HG03342 (cell line): ENCODE measurements around the gene DCST2.
A peak's percentile ranks its signal among the peaks of the same experiment; 100 is the strongest.

Experiments used
- ATAC-seq: cut with Tn5 transposase; IDR thresholded peaks from one replicate; pipeline ENCODE4 v1.9.1; 2021; ENCODE audit warnings: mild to moderate bottlenecking, moderate library complexity; ENCODE audit not compliant: unreplicated experiment

Gene DCST2

DNA sequence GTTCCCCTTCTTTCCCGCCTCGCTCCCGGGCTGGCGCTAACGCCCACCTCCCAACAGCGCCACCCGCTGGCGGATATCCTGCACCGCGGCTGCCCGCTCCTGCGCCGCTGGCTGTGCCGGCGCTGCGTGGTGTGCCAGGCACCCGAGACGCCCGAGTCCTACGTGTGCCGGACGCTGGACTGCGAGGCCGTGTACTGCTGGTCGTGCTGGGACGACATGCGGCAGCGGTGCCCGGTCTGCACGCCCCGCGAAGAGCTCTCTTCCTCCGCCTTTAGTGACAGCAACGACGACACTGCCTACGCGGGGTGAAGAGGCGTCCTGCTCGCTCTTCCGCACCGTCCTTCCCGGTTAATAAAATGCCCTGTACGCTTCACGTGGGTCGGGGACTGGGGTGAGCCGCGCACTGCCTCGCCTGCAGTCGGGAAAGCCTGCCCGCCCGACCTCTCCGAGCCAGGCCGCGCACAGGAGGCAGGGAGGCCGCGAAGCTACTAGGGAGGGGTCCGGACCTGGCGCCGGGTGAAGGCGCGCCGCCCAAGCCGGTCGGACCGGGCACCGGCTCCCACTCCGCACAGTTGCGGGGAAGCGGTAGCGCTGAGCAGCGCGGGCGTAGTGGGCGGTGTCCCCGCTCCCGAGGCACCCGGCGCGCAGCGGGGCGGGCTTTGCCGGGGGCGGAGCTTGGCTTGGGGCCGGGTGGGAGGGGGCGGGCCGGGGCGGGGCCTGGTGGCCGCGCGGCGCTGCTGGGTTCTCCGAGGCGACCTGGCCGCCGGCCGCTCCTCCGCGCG lies 17.2 kb upstream of the DCST2 start, which contains the start of gene ADAM15:
TSS of gene ADAM15 (plus strand) at position 757 of the 782 bp plus-strand sequence. CDS start 71 bp downstream, outside the sequence.
- peak; percentile 47 for ATAC-seq

DNA sequence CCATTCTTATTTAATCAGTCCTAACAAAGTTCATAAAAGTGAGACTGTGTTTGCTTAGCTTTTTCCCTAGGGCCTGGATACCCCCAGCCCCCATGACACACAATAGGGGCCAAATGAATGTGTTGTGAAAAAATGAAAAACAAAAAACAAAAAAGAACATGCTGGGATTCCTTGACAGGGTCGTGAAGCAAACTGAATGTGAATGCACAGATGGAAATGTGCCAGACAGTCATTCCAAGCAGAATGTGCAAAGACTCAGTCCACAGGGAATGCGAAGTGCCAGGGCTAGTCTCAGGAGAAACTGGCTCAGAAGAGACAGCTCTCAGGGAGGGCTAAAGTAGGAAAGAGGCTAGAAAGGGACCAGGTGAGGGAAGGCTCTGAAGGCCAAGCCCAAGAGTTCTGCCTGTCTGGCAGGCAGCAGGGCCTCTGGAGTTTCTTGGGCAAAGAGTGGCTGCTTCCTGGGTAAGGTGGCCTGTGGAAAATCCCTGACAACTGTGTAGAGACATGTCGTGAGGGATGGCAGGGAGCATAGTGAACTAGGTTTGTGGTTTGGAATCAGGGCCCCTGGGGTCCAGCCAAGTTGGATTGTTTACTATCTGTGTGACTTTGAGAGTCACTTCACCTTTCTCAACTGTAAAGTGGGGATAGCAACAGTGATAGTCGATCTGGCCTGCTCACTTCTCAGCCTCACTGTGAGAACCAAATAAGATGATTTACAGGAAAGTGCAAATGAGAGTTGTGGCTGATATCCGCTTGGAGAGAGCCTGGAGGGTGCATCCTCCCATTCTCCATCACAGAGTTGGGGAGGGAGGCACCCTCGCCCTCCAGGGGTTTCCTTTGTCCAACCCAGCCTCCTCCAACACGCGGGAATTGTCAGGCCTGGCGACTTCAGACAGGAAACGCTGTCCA lies 16.3 kb upstream of the DCST2 start:
- ATAC-seq, result no peak

GRCh38 chr1:155048449-155049334 lies 15.1 kb upstream of the DCST2 start:
- no peak for ATAC-seq

DNA sequence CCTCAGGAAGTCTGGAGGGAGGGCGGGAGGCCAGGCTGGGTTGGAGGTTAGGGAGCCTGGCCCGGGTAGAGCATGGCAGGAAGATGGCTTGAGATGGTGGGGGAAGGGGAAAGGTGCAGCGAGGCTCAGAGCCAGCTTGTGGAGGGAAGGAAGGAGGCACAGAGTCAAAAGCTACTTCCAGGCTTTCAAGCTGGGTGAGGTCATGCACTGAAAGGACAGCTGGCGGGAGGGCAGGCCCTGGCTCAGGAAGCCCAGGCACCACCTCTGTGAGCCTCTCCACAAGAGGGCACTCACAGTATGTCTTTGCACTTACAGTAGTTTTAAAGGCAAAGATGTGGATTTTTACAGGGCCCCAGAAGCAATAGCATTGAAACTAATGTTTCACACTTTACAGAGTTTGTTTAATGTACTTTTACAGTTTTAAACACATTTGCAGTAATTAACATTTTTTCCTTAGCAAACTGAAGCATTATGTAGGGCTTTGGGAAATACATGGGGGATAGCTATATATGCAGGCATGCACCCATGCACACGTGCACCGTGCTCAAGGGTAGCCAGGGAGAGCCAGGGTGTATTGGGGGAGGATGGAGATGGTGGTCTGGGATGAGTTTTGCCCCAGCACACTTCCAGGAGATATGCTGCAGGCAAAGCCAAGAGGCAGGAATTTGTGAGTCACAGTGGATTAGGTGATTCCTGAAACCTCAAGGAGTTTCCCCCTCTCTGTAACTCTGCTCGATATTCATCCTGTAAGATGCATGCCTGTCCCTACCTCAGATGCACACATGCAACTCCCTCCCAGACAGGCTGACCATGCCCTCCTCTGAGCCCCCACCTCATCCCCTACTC lies 11.5 kb upstream of the DCST2 start:
- ATAC-seq, result no peak

DNA sequence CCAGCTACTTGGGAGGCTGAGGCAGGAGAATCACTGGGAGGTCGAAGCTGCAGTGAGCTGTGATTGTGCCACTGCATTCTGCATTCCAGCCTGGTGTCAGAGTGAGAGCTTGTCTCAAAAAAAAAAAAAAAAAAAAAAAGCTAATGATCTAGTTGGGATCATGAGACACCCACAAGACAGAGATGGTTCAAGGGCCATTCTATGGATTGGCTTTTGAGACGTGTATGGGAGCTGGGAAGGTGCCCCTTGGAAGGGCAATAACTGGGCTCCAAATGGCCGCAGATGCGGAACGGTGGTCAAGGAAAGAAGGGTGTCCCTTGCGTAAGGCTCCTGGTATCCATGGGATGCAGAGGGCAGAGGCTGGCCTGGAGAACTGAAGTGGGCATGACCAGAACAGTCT lies 10.8 kb upstream of the DCST2 start:
- no peak for ATAC-seq

GRCh38 chr1:155043793-155044192 lies 10.2 kb upstream of the DCST2 start:
- ATAC-seq, result no peak

GRCh38 chr1:155043301-155043702 lies 9.7 kb upstream of the DCST2 start:
- no peak for ATAC-seq

- ATAC-seq, result no peak
These were observed 9.2 kb upstream of the DCST2 start for GRCh38 chr1:155042789-155043188.

DNA sequence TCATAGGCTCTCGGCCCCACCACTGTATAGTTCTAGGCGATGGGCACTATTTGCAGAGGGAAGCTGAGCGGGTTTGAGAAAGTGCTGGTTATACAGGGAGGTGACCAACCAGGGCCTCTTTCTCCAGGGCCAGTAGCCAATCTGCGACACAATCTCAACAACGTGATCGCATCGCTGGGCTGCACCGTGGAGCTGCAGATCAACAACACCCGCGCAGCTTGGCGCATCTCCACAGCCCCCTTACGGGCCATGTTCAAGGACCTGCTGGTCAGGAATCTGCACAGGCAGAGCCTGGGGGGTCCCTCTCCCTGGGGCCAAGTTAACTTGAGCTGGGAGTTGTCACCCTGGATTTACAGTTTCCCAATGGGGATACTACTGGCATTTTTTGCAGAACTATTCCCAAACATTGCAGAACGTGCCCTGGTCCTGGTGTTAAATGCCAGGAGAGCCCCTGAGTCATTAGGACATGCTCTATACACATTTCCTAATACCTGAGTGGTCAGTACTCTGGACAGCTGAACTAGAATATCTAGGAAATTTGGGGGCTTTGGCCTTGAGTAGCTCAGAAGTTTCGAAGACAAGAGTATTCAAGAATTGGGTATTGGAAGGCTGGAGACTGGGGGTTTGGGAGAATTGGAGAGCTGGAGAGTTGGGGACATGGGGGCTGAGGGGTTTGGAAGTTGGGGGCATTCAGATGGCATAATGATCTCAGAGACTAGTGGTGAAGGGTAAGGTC lies 6.9 kb upstream of the DCST2 start:
- no peak for ATAC-seq

DNA sequence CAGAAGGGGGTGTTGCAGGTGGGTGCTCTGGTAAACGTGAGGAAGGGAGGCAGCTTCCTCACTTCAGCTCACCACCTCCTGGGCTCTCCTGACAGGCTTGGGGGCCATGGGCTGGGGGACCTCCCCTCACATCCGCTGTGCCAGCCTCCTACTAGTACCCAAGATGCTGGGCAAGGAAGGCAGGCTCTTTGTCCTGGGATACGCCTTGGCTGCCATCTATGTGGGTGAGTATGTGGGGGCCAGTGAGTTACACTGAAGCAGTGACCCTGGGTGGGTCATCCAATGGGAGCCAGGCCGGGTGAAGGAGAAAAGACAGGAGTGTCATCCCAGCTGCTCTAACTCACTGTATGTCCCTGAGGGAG lies 5.7 kb upstream of the DCST2 start:
- ATAC-seq, result no peak

DNA sequence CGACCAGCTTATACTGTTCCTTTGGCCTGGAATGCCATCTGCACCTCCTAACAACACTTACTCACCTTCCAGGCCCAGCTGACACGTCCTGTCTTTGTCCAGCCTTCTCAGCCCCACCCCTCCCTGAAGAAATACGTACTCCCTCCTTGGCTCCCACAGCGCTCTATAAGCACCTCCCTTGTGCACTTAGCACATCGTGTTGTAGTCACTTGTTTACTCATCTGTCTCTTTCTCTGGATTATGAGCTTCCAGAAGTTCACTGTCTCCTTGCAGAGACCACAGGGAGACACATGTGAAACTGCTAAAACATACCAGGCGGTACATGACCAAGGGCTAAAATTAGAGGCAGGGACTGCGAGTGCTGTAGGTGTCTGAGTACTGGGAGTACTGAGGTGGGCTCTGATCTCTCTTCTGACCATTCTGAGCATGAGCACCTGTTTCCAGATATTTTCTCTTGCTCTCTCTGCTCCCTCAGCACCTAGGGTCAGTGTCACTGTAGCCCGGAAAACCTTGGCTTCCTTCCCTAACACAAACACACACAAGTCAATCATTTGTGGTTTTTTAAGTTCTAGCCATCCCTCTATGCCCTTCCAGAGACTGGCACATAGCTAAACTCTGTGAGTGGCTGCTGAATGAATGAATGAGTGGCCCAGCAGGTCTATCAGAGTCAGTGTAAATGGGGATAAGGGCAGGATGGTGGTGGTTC lies 5.2 kb upstream of the DCST2 start:
- no peak for ATAC-seq

DNA sequence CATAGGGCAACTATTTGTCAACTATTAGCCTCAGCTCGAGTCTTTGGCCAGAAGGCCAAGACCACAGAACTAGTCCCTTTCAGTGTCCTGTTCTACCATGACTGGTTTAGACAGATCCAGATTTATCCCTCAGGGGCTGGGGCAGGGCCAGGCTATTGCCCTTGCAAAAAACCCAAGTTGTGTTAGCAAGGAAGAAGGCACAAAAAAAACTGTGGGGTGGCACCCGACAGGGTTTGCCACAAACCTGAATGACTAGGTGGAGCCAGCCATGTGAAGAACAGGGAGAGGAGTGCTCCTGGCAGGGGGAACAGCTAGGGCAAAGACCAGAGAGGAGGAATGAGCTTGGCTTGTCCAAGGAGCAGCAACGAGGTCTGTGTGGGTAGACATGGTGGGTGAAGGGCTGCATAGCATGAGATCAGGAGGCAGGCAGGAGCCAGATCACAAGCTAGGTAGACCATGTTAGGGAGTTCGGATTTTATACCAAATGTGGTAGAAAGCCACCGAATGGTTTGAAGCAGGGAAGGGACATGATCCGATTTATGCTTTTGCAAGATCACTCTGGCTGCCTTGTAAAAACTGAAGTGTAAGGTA lies 4.4 kb upstream of the DCST2 start:
- no peak for ATAC-seq

- no peak for ATAC-seq
These were observed 3.5 kb upstream of the DCST2 start for GRCh38 chr1:155037043-155037442.

DNA sequence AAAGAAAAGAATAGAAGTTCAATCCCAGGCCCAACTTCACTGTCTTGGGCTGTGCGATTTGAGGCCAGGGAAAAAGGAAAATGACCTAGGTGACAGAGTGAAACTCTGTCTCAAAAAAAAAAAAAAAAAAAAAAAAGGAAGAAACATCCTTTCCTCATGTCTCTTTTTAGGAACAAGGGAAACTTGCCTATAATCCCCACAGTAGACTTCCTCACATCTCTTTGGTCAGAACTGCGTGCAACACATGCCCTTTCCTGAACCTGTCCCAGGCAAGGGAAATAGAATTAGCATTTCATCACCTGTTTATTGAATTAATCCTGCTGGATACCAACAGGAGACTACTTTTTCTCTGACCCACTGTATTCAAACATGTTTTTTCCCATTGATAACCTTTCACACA lies 2.4 kb upstream of the DCST2 start:
- no peak for ATAC-seq

DNA sequence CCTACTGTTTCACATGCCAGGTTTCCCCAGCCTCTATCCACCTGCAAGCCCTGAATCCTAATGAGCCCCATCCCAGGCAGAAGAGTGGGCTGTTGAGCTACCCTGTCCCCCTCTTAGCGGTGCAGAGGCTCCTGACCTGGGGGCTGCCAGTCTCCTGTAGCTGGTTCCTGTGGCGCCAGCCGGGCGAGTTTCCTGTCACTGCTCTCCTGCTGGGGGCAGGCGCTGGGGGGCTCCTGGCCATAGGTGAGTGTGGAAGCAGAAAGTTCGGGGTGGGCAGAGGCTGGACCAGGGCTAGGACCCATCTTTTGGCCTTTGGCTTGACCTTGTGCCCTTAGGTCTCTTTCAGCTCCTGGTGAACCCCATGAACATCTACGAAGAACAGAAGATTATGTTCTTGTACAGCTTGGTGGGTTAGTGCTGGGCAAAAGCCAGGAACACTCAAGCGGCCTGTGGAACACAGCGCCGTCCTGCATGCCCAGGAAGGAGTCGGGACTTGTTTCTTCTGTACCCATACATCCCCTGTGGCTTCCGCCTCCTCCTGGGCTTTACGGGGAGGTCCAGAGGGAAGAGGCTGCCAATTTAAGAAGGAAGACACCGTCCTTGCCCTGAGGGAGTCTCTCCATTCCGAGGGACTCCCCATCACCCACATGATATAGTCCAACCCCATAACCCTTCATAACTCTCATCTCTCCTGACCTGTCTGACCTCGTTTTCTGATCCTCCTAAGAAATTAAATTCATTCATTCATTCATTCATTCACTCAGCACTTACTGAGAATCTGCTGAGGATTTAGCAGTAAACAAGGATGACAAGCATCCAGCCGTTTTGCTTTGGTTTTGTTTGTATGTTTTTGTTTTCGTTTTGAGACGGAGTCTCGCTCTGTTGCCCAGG lies 982 bp upstream of the DCST2 start:
- ATAC-seq, result no peak

GRCh38 chr1:155032886-155033285 lies 695 bp downstream of the DCST2 start:
- no peak for ATAC-seq

DNA sequence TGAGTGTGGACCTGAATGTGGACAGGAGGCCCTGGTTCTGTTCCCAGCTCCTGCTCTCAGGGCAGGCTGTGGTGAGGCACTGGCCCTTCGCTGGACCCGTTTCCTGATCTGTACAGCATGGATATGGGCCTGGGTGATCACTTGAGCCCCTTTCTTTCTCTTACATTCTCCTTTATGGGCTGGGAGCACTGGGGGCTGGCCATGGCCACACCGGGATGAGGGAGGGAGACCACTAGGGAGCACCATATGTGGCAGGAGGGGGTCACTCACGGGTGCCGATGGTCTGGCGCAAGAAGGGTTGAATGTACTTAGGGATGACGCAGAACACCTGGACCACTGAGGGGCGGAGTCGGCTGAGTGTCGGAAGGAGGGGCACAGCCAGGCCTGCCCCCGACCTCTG lies 2.7 kb downstream of the DCST2 start:
- ATAC-seq, result no peak
